DMS153 (cell line): ENCODE data around the gene DHRSX.
"Not testable (repeated sequence)": the region's sequence is repeated elsewhere in the genome, so short reads cannot be mapped to it uniquely, and the experiment has no call there.

Source experiments
- DNase-seq: peaks from one replicate; lab custom pipeline; 2025; lab: John Stamatoyannopoulos, UW

DHRSX gene

GRCh38 chrX:2391869-2392606 lies 108.7 kb downstream of the DHRSX start:
- DNase-seq, result no peak

GRCh38 chrX:2390754-2391153 lies 110.0 kb downstream of the DHRSX start:
- DNase-seq, result no peak

- not testable (repeated sequence) for DNase-seq
Measured at GRCh38 chrX:2389731-2390130, 111.0 kb downstream of the DHRSX start.

- DNase-seq, result no peak
Measured at GRCh38 chrX:2389324-2389723, 111.5 kb downstream of the DHRSX start.

GRCh38 chrX:2388669-2389068 lies 112.1 kb downstream of the DHRSX start:
- no peak for DNase-seq

- DNase-seq, result no peak
Measured at GRCh38 chrX:2387614-2388239, 113.0 kb downstream of the DHRSX start.

- no peak for DNase-seq
Measured at GRCh38 chrX:2385224-2385623, 115.6 kb downstream of the DHRSX start.

- no peak for DNase-seq
Measured at GRCh38 chrX:2384486-2384885, 116.3 kb downstream of the DHRSX start.

GRCh38 chrX:2383735-2384134 lies 117.0 kb downstream of the DHRSX start:
- no peak for DNase-seq

- DNase-seq, result no peak
Measured at GRCh38 chrX:2383144-2383543, 117.6 kb downstream of the DHRSX start.

- not testable (repeated sequence) for DNase-seq
Measured at GRCh38 chrX:2382433-2383048, 118.2 kb downstream of the DHRSX start.

GRCh38 chrX:2376166-2376565 lies 124.6 kb downstream of the DHRSX start:
- no peak for DNase-seq

- no peak for DNase-seq
Measured at GRCh38 chrX:2374086-2374485, 126.7 kb downstream of the DHRSX start.

GRCh38 chrX:2373615-2374014 lies 127.2 kb downstream of the DHRSX start:
- no peak for DNase-seq

GRCh38 chrX:2371026-2371711 lies 129.6 kb downstream of the DHRSX start:
- DNase-seq, result no peak

- no peak for DNase-seq
Measured at GRCh38 chrX:2370456-2370855, 130.3 kb downstream of the DHRSX start.

- DNase-seq, result no peak
Measured at GRCh38 chrX:2369206-2369605, 131.6 kb downstream of the DHRSX start.

GRCh38 chrX:2360731-2361130 lies 140.0 kb downstream of the DHRSX start:
- DNase-seq, result no peak

GRCh38 chrX:2359522-2359921 lies 141.3 kb downstream of the DHRSX start:
- not testable (repeated sequence) for DNase-seq

- DNase-seq, result no peak
Measured at GRCh38 chrX:2351999-2352995, 148.5 kb downstream of the DHRSX start.

GRCh38 chrX:2351321-2351720 lies 149.5 kb downstream of the DHRSX start:
- DNase-seq, result no peak
